Testis (tissue), 3 donors: ENCODE measurements around the gene NOX4. TPM values are rescaled to one million over a fixed set of nuclear protein-coding genes. Genes with fewer than 3 reads are reported as not detected.
"Not testable (repeated sequence)": the region's sequence is repeated elsewhere in the genome, so short reads cannot be mapped to it uniquely, and the experiment has no call there.

ENCODE experiments used
- DNase-seq: peaks from one replicate; pipeline ENCODE4 v3.0.0-alpha.2; 2019
- H3K27ac ChIP-seq, 2 donors: fragments of 200-600 bp; sonication (generic); one replicate each; pipeline ENCODE4 v1.5.1; 2019
- H3K27me3 ChIP-seq: fragments of 200-600 bp; sonication (generic); one replicate; pipeline ENCODE4 v1.5.1; 2019
- H3K36me3 ChIP-seq: fragments of 200-600 bp; sonication (generic); one replicate; pipeline ENCODE4 v1.5.1; 2017; ENCODE audit warnings: low read depth; ENCODE audit errors: missing control alignments
- H3K4me1 ChIP-seq: fragments of 200-600 bp; sonication (generic); one replicate; pipeline ENCODE4 v1.5.1; 2019
- H3K4me3 ChIP-seq, 2 donors: fragments of 200-600 bp; sonication (generic); one replicate each; pipeline ENCODE4 v1.5.1; 2017 to 2019
- H3K9me3 ChIP-seq: fragments of 200-600 bp; sonication (generic); one replicate; pipeline ENCODE4 v1.5.1; 2017
- CTCF ChIP-seq, 3 experiments: fragments of 450-650 bp in 2 of 3; fragments of 200-600 bp in 1 of 3; sonication (generic) in 1 of 3; IDR thresholded peaks; one replicate each; pipeline ENCODE4 v1.5.1; 2016 to 2019; ENCODE audit warnings: antibody characterized with exemption in 3 of 3, mild to moderate bottlenecking in 2 of 3, moderate library complexity in 1 of 3
- POLR2A ChIP-seq: fragments of 450-650 bp; IDR thresholded peaks from one replicate; pipeline ENCODE4 v1.6.1; 2017; ENCODE audit warnings: antibody characterized with exemption, mild to moderate bottlenecking, moderate library complexity
- WGBS, 2 donors: methylation state at CpG; one replicate each; pipeline ENCODE4 v1.1.5; 2018; 5-methylcytosine and 5-hydroxymethylcytosine counted together
- intact Hi-C: fragments of 100-400 bp; cut with DNase I; formaldehyde crosslinking; loops from one replicate; pipeline ENCODE4 v1.15.1; 2023; ENCODE audit warnings: low total_unique reads
- polyA plus RNA-seq: library from polyadenylated mRNA; stranded (reverse); fragments of 350-450 nt; fragmentation: Illumina TruSeq; extraction: RNeasy Lipid Tissue Mini Kit (QIAGEN cat#74804); gene quantifications from one replicate; pipeline ENCODE4 v1.2.3, GENCODE V29; 2014; ENCODE audit warnings: low read depth, low replicate concordance; ENCODE audit not compliant: insufficient read depth
- total RNA-seq, 2 donors: library from RNA; depleted of rRNA; stranded (reverse); fragments of >200 nt; gene quantifications; one replicate each; pipeline ENCODE4 v1.2.3, GENCODE V29; 2016

NOX4 gene
- total and polyA plus RNA-seq, 3 donors from 2014 or later: 0.63 to 3.0 (median 1.3) TPM

- Histone ChIP-seq H3K36me3 (no peaks in the 10 kb centered on the region), H3K9me3 (no peaks in the 10 kb centered on the region), H3K4me1 (no peaks in the 10 kb centered on the region), H3K27me3 (no peaks in the 10 kb centered on the region), H3K4me3 (no peak overlapping the region), H3K27ac (no peak overlapping the region)
- intact Hi-C loops: no loop called here
- DNase-seq: no peak
- WGBS, 2 donors: 89 to 93% methylated on average over 5 of the region's 5 CpGs
- TF ChIP-seq POLR2A (no peak), CTCF (IDR thresholded peaks at IDR 0.05) (no peak)
Measured at GRCh38 chr11:89327885-89328284, 163.3 kb downstream of the NOX4 start.

GRCh38 chr11:89321401-89321800 lies 169.8 kb downstream of the NOX4 start:
- WGBS, 2 donors: 92 to 95% methylated on average over 2 of the region's 2 CpGs
- intact Hi-C loops: no loop called here
- no peaks in the 10 kb centered on the region for H3K36me3 ChIP-seq
- no peaks in the 10 kb centered on the region for H3K27me3 ChIP-seq
- no peaks in the 10 kb centered on the region for H3K4me1 ChIP-seq
- DNase-seq: no peak
- H3K9me3 ChIP-seq: no peaks in the 10 kb centered on the region
- no peak overlapping the region for H3K27ac ChIP-seq
- no peak overlapping the region for H3K4me3 ChIP-seq
- no peak for TF ChIP-seq CTCF (IDR thresholded peaks at IDR 0.05)
- no peak for TF ChIP-seq POLR2A

- H3K4me1 ChIP-seq, intact Hi-C loops, DNase-seq, H3K36me3 ChIP-seq, H3K27me3 ChIP-seq, H3K4me3 ChIP-seq, H3K27ac ChIP-seq, H3K9me3 ChIP-seq: not testable (repeated sequence)
- whole genome bisulfite sequencing, 2 donors: 70 to 76% methylated on average over 3 of the region's 3 CpGs
Measured at GRCh38 chr11:89310607-89311006, 180.6 kb downstream of the NOX4 start.

GRCh38 chr11:89309321-89309985 lies 181.7 kb downstream of the NOX4 start:
- WGBS, 2 donors: 70 to 88% methylated on average over 3 of the region's 3 CpGs
- intact Hi-C loops: not testable (repeated sequence)

GRCh38 chr11:89308272-89308671 lies 182.9 kb downstream of the NOX4 start:
- H3K27me3 ChIP-seq, H3K4me1 ChIP-seq, H3K27ac ChIP-seq, intact Hi-C loops, H3K36me3 ChIP-seq, H3K4me3 ChIP-seq, H3K9me3 ChIP-seq, DNase-seq: not testable (repeated sequence)
- 82 to 93% methylated on average over 1 of the region's 1 CpG for WGBS, 2 donors

More at GRCh38 chr11:89309321-89309985, 181.7 kb downstream of the NOX4 start:
- not testable (repeated sequence) for H3K27ac ChIP-seq, H3K4me3 ChIP-seq, H3K9me3 ChIP-seq, H3K4me1 ChIP-seq, H3K27me3 ChIP-seq, H3K36me3 ChIP-seq, DNase-seq

GRCh38 chr11:89303029-89303428 lies 188.1 kb downstream of the NOX4 start:
- H3K27ac ChIP-seq, H3K27me3 ChIP-seq, H3K4me1 ChIP-seq, H3K4me3 ChIP-seq, H3K9me3 ChIP-seq, intact Hi-C loops, H3K36me3 ChIP-seq, DNase-seq: not testable (repeated sequence)
- WGBS, 2 donors: 28 to 52% methylated on average over 1 of the region's 1 CpG

GRCh38 chr11:89295023-89295422 lies 196.2 kb downstream of the NOX4 start:
- H3K4me1 ChIP-seq, DNase-seq, H3K9me3 ChIP-seq, intact Hi-C loops, H3K27ac ChIP-seq, H3K36me3 ChIP-seq, H3K4me3 ChIP-seq, H3K27me3 ChIP-seq: not testable (repeated sequence)
- WGBS, 2 donors: 56 to 82% methylated on average over 6 to 7 of the region's 7 CpGs
